HEK293 (cell line): ENCODE data around the gene FRMD3.

Experiments
- KLF1 ChIP-seq: fragments of 450-650 bp; formaldehyde crosslinking; IDR thresholded peaks from 2 replicates; pipeline ENCODE4 v1.5.1; 2016; ENCODE audit warnings: missing biosample characterization, missing genetic modification characterization
- SP3 ChIP-seq: fragments of 450-650 bp; formaldehyde crosslinking; IDR thresholded peaks from 2 replicates; pipeline ENCODE4 v1.5.1; 2016; ENCODE audit warnings: missing biosample characterization, missing genetic modification characterization
- ZNF121 ChIP-seq: fragments of 450-650 bp; formaldehyde crosslinking; IDR thresholded peaks from 2 replicates; pipeline ENCODE4 v1.5.1; 2016; ENCODE audit warnings: missing biosample characterization, missing genetic modification characterization
- ZNF529 ChIP-seq: fragments of 450-650 bp; formaldehyde crosslinking; IDR thresholded peaks from 2 replicates; pipeline ENCODE4 v1.5.1; 2017; ENCODE audit warnings: missing genetic modification characterization, missing biosample characterization; ENCODE audit not compliant: insufficient replicate concordance
- ZNF549 ChIP-seq: fragments of 450-650 bp; IDR thresholded peaks from 2 replicates; pipeline ENCODE4 v1.5.1; 2018; ENCODE audit warnings: missing biosample characterization, missing genetic modification characterization, mild to moderate bottlenecking, inconsistent platforms, moderate library complexity
- ZNF660 ChIP-seq: fragments of 450-650 bp; IDR thresholded peaks from 2 replicates; pipeline ENCODE4 v1.5.1; 2018; ENCODE audit warnings: missing biosample characterization, mild to moderate bottlenecking, missing genetic modification characterization
- TF ChIP-seq, protein P1 (sequence below): fragments of 450-650 bp; formaldehyde crosslinking; IDR thresholded peaks from 2 replicates; pipeline ENCODE4 v1.5.1; 2016; ENCODE audit warnings: missing biosample characterization, missing genetic modification characterization
- TF ChIP-seq, protein P2 (sequence below): fragments of 450-650 bp; formaldehyde crosslinking; IDR thresholded peaks from 2 replicates; pipeline ENCODE4 v1.5.1; 2016; ENCODE audit warnings: missing biosample characterization, missing genetic modification characterization, low read depth

DNA sequence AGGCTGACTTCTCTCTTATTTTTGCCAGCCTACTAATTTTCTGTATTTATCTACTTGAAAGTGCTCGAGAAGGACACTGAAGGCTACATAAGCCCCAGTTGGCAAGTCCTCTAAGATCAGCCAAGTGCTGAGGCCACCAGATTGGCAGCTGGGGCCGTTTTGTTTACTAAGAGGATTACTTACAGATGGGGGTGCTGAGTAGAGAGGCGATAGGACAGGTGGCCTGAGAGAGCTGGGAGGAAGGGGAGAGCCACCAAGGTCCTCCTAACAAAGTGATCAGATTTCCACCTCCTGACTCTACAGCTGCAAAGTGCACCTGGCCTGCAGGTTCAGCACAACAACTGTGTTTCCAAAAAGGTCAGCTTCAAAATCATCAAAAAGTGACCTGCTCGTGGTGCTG is 32.9 kb downstream of the FRMD3 start:
- TF ChIP-seq, protein P1, sequence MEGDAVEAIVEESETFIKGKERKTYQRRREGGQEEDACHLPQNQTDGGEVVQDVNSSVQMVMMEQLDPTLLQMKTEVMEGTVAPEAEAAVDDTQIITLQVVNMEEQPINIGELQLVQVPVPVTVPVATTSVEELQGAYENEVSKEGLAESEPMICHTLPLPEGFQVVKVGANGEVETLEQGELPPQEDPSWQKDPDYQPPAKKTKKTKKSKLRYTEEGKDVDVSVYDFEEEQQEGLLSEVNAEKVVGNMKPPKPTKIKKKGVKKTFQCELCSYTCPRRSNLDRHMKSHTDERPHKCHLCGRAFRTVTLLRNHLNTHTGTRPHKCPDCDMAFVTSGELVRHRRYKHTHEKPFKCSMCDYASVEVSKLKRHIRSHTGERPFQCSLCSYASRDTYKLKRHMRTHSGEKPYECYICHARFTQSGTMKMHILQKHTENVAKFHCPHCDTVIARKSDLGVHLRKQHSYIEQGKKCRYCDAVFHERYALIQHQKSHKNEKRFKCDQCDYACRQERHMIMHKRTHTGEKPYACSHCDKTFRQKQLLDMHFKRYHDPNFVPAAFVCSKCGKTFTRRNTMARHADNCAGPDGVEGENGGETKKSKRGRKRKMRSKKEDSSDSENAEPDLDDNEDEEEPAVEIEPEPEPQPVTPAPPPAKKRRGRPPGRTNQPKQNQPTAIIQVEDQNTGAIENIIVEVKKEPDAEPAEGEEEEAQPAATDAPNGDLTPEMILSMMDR, result no peak
- no peak for TF ChIP-seq ZNF121 (tag by site-specific recombination)
- TF ChIP-seq, protein P2, sequence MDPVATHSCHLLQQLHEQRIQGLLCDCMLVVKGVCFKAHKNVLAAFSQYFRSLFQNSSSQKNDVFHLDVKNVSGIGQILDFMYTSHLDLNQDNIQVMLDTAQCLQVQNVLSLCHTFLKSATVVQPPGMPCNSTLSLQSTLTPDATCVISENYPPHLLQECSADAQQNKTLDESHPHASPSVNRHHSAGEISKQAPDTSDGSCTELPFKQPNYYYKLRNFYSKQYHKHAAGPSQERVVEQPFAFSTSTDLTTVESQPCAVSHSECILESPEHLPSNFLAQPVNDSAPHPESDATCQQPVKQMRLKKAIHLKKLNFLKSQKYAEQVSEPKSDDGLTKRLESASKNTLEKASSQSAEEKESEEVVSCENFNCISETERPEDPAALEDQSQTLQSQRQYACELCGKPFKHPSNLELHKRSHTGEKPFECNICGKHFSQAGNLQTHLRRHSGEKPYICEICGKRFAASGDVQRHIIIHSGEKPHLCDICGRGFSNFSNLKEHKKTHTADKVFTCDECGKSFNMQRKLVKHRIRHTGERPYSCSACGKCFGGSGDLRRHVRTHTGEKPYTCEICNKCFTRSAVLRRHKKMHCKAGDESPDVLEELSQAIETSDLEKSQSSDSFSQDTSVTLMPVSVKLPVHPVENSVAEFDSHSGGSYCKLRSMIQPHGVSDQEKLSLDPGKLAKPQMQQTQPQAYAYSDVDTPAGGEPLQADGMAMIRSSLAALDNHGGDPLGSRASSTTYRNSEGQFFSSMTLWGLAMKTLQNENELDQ, result no peak
- TF ChIP-seq ZNF529 (tag by site-specific recombination), result no peak
- no peak for TF ChIP-seq SP3 (tag by site-specific recombination)
- TF ChIP-seq KLF1 (tag by site-specific recombination), result no peak
- TF ChIP-seq ZNF660 (tag by site-specific recombination), result no peak
- TF ChIP-seq ZNF549 (tag by site-specific recombination), result no peak
